NCI-H1092 treated with DMSO at 0.1 percent for 48 hours (cell line): ENCODE data around the gene SHLD1.

Experiments
- DNase-seq: peaks from one replicate; lab custom pipeline; 2025; lab: John Stamatoyannopoulos, UW

The SHLD1 gene

GRCh38 chr20:5893052-5893451 lies 142.9 kb downstream of the SHLD1 start:
- DNase-seq, result no peak

- no peak for DNase-seq
These were observed 143.4 kb downstream of the SHLD1 start for GRCh38 chr20:5893621-5894020.

GRCh38 chr20:5895626-5896025 lies 145.4 kb downstream of the SHLD1 start:
- no peak for DNase-seq

- no peak for DNase-seq
These were observed 149.2 kb downstream of the SHLD1 start for GRCh38 chr20:5899444-5899843.

- no peak for DNase-seq
These were observed 150.7 kb downstream of the SHLD1 start for GRCh38 chr20:5900908-5901307.

- no peak for DNase-seq
These were observed 158.8 kb downstream of the SHLD1 start for GRCh38 chr20:5908981-5909380.

GRCh38 chr20:5910186-5910585 lies 160.0 kb downstream of the SHLD1 start:
- DNase-seq, result peak; percentile 36

GRCh38 chr20:5913166-5913565 lies 163.0 kb downstream of the SHLD1 start:
- DNase-seq, result no peak
